ENCODE measurements around the gene NIBAN1. TPM values are rescaled to one million over a fixed set of nuclear protein-coding genes. Genes with fewer than 3 reads are reported as not detected.

Gene NIBAN1
- polyA plus RNA-seq, 5 donors: 14.4 to 17.2 (median 14.9) TPM

DNA sequence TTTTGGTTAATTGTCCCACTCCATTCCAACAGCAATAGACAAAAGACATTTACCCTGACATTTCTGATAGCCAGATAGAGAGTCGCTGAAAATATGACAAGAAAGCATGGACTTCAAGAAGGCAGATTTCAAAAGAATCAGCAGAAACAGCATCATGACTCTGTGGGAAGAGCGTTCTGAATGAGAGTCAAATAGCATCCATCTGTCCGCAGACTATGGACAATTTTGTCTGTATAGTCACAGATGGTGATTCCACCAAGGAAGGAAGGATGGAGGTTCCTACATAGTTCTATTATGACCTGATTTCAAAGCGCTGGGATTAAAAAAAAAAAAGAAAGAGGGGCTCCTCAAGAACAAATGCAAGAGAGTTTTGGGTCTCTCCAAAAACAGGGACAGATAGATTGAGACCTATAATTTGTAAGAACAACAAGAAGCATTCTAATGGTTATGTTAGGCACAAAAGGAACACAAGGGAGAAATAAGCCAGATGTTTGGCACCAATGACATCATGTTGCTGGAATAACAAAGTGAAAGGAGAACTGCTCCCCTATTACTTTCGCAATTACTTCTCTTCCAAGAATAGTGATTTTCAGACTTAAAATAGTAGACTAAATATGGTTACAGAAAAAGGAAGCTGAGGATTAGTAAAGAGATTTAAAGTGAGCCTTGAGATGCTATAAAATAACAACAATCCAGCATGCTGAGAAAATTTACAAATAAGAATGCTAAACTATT, 28.5 kb downstream of the NIBAN1 start:
- no peak for DNase-seq

DNA sequence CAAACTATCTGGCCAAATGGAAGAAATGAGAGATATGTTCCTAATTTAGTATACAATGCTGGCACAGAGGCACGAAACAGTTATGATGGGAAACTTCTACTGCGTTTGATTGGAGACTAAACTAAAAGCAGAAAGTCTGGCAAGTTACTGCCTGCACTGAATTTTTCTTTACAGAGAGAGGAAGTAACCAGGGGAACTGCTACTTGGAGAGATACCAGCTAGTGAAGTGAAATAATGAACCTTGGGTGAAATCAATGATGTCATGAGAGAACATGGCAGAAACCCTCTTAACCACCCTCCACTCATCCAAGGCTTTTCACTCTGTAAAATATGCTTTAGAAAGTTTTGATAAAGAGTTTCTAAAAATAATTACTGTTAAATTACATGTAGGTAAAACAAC, 29.3 kb downstream of the NIBAN1 start:
- DNase-seq: no peak

DNA sequence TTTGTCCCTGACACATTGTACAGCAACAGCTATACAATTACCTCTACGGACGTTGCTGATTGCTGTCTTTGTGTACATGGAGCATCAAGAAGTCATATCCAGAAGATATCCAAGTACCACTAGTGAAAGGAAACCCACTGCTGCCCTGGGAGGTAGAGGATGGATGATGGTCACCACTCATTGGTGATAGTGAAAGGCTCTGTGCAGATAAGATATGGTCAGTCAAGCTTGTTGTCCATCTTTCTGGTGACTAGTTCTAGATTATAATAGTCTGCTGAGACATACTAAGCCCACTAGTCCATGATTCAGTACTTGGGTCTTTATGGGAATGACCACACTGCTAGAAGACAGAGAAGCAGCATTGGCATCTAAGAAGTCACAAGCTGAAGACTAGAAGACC, 30.3 kb downstream of the NIBAN1 start:
- DNase-seq: no peak

DNA sequence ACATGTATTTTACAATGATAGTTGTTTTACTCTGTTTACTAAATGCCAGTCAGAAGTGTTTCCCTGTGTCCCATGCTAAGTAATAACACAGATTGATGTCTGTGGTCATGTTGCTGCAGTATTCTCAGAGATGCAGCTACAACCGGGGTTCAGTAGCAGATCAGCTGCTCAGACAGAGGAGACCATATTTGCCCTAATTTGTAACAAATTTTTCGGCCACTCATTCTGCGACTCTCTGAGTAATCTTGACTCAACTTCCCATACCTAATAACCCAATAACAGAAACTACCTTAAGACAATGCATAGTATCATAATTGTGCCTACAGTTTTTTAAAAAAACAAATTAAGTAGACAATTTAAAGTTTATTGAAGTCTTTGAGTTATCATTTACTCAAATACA, 32.6 kb downstream of the NIBAN1 start:
- no peak for DNase-seq

DNA sequence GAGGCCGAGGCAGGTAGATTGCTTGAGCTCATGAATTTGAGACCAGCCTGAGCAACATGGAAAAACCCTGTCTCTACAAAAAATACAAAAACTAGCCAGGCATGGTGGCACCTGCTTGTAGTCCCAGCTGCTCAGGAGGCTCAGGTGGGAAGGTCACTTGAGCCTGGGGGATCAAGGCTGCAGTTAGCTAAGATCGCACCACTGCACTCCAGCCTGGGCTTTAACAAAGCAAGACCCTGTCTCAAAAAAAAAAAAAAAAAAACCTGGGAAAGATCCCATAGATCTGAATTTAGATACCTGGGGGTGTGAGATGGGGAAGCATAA, 32.9 kb downstream of the NIBAN1 start:
- DNase-seq: no peak

DNA sequence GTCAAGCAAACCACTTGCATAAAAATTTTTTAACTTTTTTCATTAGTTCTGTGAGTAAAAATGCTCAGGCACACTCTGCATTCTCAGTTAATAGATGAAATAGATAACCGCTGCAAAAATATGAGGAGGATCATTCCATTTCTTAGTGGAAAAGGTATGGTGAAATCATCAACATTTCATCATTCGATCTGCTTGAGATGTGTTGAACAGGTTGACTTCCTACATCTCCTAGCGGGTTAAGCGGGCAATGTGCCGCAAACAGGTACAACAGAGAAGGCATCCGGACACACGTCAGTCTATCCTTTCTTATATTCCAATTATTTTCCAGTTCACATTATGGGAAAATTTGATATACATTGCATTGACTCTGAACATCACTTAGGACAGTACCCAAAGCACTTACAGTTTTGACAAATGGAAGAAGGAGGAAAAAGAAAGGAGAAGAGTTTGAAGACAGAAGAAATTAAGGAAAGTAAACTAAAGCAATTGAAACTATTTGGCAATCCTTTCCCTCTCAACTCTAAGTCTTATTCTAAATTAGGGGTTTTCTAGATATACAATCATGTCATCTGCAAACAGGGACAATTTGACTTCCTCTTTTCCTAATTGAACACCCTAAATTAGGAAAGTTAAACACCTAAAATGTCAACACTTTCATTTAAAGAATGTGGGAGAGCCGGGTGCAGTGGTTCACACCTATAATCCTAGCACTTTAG, 33.5 kb downstream of the NIBAN1 start:
- DNase-seq: no peak

DNA sequence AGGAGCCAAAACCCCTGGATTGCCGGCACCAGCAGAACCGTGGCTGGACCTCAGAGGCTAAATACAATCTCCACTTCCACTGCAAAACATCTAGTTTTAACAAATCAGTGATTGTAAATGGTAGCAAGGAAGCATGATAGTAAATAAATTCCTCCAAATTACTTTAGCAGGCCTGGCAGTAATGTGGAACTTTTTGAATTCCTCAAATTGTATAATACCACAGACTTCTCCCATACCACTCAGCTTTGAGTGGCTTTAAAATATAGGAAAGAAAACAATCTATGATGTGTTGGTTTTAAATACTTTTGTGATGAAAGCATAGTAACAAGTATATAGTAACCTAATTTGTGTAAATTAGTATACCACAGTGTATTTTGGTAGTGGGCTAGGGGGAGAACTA, 34.1 kb downstream of the NIBAN1 start:
- DNase-seq: no peak

DNA sequence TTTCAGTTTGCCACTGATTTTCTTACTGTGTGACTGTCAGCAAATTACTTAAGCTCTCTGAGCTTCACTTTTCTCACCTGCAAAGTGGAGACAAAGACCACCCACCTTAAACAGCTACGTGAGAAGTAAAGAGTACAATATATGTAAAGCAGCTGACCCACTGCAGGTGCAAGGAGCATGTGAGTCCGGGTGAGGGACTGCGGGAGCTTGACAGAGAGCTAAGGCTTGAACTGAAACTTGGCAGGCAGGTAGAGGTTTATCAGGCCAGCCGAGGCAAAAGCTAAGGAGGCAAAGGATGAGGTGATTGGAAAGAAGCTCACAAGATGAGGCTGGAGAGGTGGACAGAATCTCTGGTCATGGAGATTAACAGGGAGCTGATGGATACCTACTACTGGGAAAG, 36.6 kb downstream of the NIBAN1 start:
- no peak for DNase-seq

DNA sequence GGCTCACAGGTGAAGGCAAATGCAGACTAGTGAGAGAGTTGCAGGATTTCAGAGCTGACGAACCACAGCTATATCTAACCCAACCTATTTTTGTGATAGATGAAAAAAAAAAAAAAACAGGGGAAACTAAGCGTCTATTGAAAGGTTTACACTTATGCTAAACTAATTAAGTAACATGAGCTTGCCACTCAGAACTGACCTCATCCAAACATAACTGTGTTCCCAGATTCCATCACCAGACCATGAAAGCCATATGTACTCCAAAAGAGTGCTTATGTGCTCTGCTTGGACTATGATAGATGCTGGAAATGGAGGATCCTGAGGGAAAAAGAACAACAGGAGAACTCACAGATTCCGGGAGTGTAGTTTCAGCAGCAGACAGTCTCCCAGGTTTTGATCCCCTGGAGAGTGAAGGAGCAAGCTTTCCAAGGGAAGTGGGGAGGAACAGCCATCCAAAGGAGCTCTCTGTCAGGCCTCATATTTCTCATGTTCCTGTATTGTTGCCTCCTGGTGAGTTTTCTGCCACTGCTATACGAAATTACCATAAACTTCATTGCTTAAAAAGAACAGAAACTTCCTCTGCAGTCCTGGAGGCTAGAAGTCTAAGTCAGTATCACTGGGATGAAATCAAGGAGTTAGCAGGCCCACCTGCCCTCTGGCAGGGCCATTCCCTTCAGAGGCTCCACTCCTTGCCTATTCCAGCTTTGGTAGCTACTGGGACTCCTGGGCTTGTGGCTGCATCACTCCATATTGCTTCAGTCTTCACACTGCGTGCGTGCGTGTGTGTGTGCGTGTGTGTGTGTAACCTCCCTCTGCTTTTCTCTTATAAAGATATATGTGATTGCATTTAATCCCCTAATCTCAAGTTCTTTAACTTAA, 38.1 kb downstream of the NIBAN1 start:
- DNase-seq: no peak

DNA sequence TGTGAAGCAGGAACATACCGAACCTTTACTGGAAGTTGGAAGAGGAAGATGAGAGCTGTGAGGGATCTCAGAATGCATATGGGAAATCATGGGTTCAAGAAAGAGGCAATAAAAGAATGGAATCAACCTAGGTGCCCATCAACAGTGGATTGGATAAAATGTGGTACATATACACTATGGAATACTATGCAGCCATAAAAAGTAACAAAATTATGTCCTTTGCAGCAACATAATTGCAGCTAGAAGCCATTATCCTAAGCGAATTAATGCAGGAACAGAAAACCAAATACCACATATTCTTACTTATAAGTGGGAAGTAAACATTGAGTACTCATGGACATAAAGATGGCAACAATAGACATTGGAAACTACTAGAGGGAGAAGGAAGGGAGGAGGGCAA, 40.4 kb downstream of the NIBAN1 start:
- DNase-seq: no peak

DNA sequence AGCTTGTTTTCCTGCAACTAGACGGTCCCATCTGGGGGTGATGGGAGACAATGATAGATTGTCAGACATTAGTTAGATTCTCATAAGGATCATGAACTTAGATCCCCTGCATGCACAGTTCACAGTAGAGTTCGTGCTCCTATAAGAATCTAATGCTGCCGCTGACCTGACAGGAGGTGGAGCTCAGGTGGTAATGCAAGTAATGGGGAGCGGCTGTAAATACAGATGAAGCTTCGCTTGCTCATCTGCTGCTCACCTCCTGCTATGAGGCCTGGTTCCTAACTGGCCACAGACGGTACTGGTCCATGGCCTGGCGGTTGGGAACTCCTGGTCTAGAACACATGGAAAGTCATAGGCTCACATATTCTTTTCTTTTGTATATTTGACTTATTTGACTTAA, 42.0 kb downstream of the NIBAN1 start:
- DNase-seq: no peak

DNA sequence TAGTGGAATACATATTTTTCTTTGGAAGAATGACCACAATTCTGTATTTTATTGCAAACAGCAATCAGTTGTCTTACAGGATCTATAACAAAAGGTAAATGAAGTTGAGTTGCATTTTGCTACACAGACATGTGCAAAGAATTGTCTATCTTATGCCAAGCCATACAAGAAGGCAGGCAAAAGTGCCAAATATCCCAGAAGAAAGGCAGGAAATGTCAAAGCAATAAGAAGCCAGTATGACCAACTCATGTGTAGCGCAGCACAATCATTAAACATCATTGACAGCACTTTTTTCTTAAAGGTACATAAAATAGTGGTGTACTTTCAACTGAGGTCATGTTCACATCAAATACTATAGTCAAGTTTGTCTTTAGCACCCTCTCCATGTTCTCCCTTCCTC, 42.7 kb downstream of the NIBAN1 start:
- DNase-seq: no peak

DNA sequence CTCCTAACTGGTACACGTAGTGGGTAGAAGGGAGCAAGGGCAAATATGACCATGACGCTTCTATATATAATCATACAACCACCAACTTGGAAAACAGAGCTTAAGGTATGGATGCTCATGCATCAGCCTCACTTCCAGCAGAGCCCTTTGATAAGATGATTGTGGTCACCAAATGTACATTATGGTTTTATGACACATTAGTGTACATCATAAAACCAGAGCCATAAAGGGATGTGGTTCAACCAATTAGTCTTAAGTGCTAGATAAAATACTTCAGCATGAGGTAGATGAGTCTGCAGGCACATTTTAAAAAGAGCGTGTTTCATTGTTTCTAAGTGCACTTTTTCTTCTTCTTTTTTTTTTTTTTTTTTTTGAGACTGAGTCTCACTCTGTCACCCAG, 43.7 kb downstream of the NIBAN1 start:
- no peak for DNase-seq

DNA sequence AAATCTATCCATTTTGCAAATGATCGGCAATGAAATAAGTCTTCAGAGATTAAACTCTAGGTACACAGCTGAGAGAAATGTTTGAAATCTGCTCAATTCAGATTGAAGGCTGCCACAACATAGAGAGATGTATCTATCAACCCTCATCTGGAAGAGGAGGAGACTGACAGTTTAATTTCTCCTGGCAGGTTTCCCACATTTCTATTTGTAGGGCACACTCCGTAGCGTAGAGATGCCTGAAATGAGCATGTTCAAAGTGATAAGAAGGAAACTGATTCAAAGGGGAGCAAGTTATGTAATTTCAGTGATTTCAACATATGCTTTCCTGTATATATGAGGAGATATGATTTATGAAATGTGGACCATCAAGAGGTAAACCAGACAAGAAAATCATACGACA, 44.1 kb downstream of the NIBAN1 start:
- no peak for DNase-seq

DNA sequence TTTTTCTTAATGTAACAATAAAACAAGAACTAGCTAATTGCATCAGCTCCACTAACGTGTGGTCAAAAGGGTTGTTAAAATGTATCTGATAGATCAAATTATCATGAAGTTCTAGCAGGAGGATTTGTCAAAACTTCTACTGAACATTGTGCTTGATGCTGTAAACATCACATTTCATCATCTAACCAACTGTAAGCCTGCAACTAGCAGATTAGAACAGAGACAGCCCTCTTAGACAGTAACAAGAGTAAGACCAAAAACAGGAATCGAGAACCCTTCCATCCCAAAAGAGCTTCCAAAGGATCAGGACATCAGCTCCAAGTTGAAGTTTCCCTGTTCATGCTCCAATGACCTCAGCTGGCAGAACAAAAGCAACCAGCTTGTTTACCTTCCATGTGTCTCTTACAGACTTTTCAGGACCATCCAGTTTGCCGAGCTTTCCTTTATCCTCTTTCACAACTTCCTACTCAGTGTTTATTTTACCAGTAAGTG, 44.6 kb downstream of the NIBAN1 start:
- no peak for DNase-seq

DNA sequence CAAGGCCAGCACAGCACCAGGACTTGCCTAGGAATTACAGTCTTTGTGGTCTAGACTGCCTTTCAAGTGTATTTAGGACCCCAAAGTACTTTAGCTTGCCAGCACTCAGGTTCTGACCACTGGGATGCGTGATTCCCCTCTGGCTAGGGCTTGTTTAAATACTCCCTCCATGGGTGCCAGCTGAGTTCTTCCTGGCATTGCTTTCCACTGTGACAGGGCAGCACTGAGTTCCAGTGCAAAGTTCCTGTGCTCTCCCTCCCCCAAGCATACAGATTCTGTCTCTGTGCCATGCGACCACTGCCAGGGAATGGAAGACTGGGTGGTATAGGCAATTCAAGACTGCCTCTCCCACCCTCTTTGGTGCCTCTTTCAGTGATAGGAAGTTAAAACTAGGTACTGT, 45.9 kb downstream of the NIBAN1 start:
- DNase-seq: no peak

Other genes starting within 250 kb of the NIBAN1 start
- 10 to 100 TPM; 24.8 to 37.6 (median 33.8) TPM for gene EDEM3, start 219.7 kb downstream of the NIBAN1 start, polyA plus RNA-seq (ENCODE audit: insufficient read depth in 1 of 5, insufficient read length in 5 of 5, low replicate concordance in 1 of 5)
- gene RNF2, start 71.0 kb upstream of the NIBAN1 start, polyA plus RNA-seq (ENCODE audit: insufficient read depth in 1 of 5, insufficient read length in 5 of 5, low replicate concordance in 1 of 5): 10 to 100 TPM; 31.5 to 49.7 (median 44.3) TPM
- 10 to 100 TPM; 15.1 to 25.7 (median 22.9) TPM for gene TRMT1L, start 182.4 kb upstream of the NIBAN1 start, polyA plus RNA-seq (ENCODE audit: insufficient read depth in 1 of 5, insufficient read length in 5 of 5, low replicate concordance in 1 of 5)
- 10 to 100 TPM in 2 of 5 donors, 1 to 10 TPM in 3; 6.6 to 12.5 (median 9.5) TPM for gene SWT1, start 182.7 kb upstream of the NIBAN1 start, polyA plus RNA-seq (ENCODE audit: insufficient read depth in 1 of 5, insufficient read length in 5 of 5, low replicate concordance in 1 of 5)